CD14-positive monocyte (primary cell): ENCODE measurements around the gene PDE4D. TPM values are rescaled to one million over a fixed set of nuclear protein-coding genes. Genes with fewer than 3 reads are reported as not detected.

Experiments used
- DNase-seq, 3 donors: peaks; one replicate each; pipeline ENCODE4 v3.0.0-alpha.2; 2011 to 2022
- H2AFZ ChIP-seq: 2 replicates; pipeline ENCODE4 v1.6.0; 2012; ENCODE audit warnings: mild to moderate bottlenecking, low read depth, low read length, inconsistent platforms; ENCODE audit not compliant: insufficient read depth, poor library complexity, severe bottlenecking
- H3K27ac ChIP-seq, 2 donors: 1 replicate in 1 of 2; 2 replicates in 1 of 2; pipeline ENCODE4 v1.5.1; 2012 to 2013; ENCODE audit warnings: low read length in 2 of 2, control low read depth in 1 of 2, inconsistent platforms in 1 of 2, low read depth in 1 of 2, mild to moderate bottlenecking in 1 of 2
- H3K27me3 ChIP-seq, 2 donors: one replicate each; pipeline versions ENCODE4 v1.6.0 to v1.6.1; 2011 to 2013; ENCODE audit warnings: low read length in 2 of 2; ENCODE audit not compliant: control insufficient read depth in 2 of 2, insufficient read depth in 2 of 2
- H3K36me3 ChIP-seq, 2 donors: replicated peaks in 1 of 2; 1 replicate in 1 of 2; 2 replicates in 1 of 2; pipeline versions ENCODE4 v1.5.1 to v1.6.1; 2012 to 2013; ENCODE audit warnings: low read length in 2 of 2, control low read depth in 1 of 2, inconsistent platforms in 1 of 2, mild to moderate bottlenecking in 1 of 2; ENCODE audit not compliant: insufficient read depth in 2 of 2, control insufficient read depth in 1 of 2
- H3K4me1 ChIP-seq, 2 donors: 1 replicate in 1 of 2; 2 replicates in 1 of 2; pipeline versions ENCODE4 v1.5.1 to v1.6.1; 2012 to 2013; ENCODE audit warnings: low read length in 2 of 2, control low read depth in 1 of 2, inconsistent platforms in 1 of 2, mild to moderate bottlenecking in 1 of 2, moderate library complexity in 1 of 2; ENCODE audit not compliant: insufficient read depth in 2 of 2, control insufficient read depth in 1 of 2
- H3K4me2 ChIP-seq: replicated peaks from 2 replicates; pipeline ENCODE3; 2012; ENCODE audit warnings: low read length, moderate library complexity, mild to moderate bottlenecking; ENCODE audit not compliant: poor library complexity, severe bottlenecking; ENCODE audit errors: extremely low read depth
- H3K4me3 ChIP-seq, 3 experiments: fragments of 200-600 bp in 1 of 3; sonication (generic) in 1 of 3; replicated peaks in 1 of 3; 1 replicate in 2 of 3; 2 replicates in 1 of 3; pipeline ENCODE4 v1.5.1; 2011 to 2013; ENCODE audit warnings: low read length in 3 of 3, mild to moderate bottlenecking in 3 of 3, control low read depth in 2 of 3, low read depth in 2 of 3, inconsistent platforms in 1 of 3, moderate library complexity in 1 of 3
- H3K79me2 ChIP-seq: 2 replicates; pipeline ENCODE4 v1.6.0; 2012; ENCODE audit warnings: mild to moderate bottlenecking, control low read depth, inconsistent platforms, low read length, moderate library complexity; ENCODE audit not compliant: insufficient read depth
- H3K9ac ChIP-seq: 2 replicates; pipeline ENCODE4 v1.6.0; 2017; ENCODE audit warnings: low read length, mild to moderate bottlenecking; ENCODE audit not compliant: insufficient read depth, poor library complexity, severe bottlenecking
- H3K9me3 ChIP-seq, 2 donors: replicated peaks in 1 of 2; 1 replicate in 1 of 2; 2 replicates in 1 of 2; pipeline versions ENCODE4 v1.5.1 to v1.6.1; 2012 to 2013; ENCODE audit warnings: low read length in 2 of 2, control low read depth in 1 of 2; ENCODE audit not compliant: control insufficient read depth in 1 of 2, insufficient read depth in 1 of 2
- H4K20me1 ChIP-seq: 2 replicates; pipeline ENCODE4 v1.6.0; 2012; ENCODE audit warnings: mild to moderate bottlenecking, low read length, control low read depth, moderate library complexity; ENCODE audit not compliant: insufficient read depth
- H3K27ac Mint-ChIP-seq, 7 donors: one replicate each; pipeline ENCODE4 v1.8.0; 2020; ENCODE audit warnings: mild to moderate bottlenecking in 7 of 7, mixed read lengths in 7 of 7, moderate library complexity in 6 of 7, inconsistent platforms in 2 of 7
- H3K27me3 Mint-ChIP-seq, 3 donors: one replicate each; pipeline ENCODE4 v1.8.0; 2021 to 2022; ENCODE audit warnings: low read depth in 3 of 3, mild to moderate bottlenecking in 3 of 3, mixed read lengths in 3 of 3, moderate library complexity in 3 of 3, inconsistent platforms in 1 of 3
- H3K36me3 Mint-ChIP-seq, 2 donors: one replicate each; pipeline ENCODE4 v1.8.0; 2020; ENCODE audit warnings: mixed read lengths in 2 of 2, inconsistent platforms in 1 of 2, mild to moderate bottlenecking in 1 of 2
- H3K4me1 Mint-ChIP-seq: one replicate; pipeline ENCODE4 v1.8.0; 2020; ENCODE audit warnings: mild to moderate bottlenecking, mixed read lengths
- H3K4me3 Mint-ChIP-seq, 2 donors: one replicate each; pipeline ENCODE4 v1.8.0; 2020; ENCODE audit warnings: mild to moderate bottlenecking in 2 of 2, mixed read lengths in 2 of 2, moderate library complexity in 1 of 2
- H3K9me3 Mint-ChIP-seq, 7 donors: one replicate each; pipeline ENCODE4 v1.8.0; 2020 to 2022; ENCODE audit warnings: mixed read lengths in 7 of 7, mild to moderate bottlenecking in 6 of 7, moderate library complexity in 6 of 7, inconsistent platforms in 2 of 7
- WGBS: methylation state at CpG from one replicate; pipeline ENCODE4 v1.1.5; 2013; ENCODE audit warnings: missing lambda C conversion rate; ENCODE audit not compliant: insufficient coverage; 5-methylcytosine and 5-hydroxymethylcytosine counted together
- intact Hi-C, 2 donors: fragments of 100-400 bp; cut with micrococcal nuclease; formaldehyde crosslinking; loops; one replicate each; pipeline versions ENCODE4 v1.15.0 to v1.15.1; 2023
- polyA plus RNA-seq, 3 donors: library from polyadenylated mRNA; depleted of rRNA in 1 of 3; unstranded in 2 of 3; stranded (reverse) in 1 of 3; fragments of 300-500 nt in 2 of 3; fragments of >200 nt in 1 of 3; fragmentation: Illumina TruSeq in 2 of 3; gene quantifications; 1 replicate in 2 of 3; 2 replicates in 1 of 3; pipeline ENCODE4 v1.2.3, GENCODE V29; 2012 to 2021
- TF ChIP-seq, protein P1 (sequence below): fragments of 200-600 bp; IDR thresholded peaks from one replicate; pipeline ENCODE4 v1.8.0; 2022; ENCODE audit warnings: antibody characterized with exemption, mild to moderate bottlenecking

The PDE4D gene
- polyA plus RNA-seq, 3 donors, result 1.9 to 3.4 (median 2.8) TPM

DNA sequence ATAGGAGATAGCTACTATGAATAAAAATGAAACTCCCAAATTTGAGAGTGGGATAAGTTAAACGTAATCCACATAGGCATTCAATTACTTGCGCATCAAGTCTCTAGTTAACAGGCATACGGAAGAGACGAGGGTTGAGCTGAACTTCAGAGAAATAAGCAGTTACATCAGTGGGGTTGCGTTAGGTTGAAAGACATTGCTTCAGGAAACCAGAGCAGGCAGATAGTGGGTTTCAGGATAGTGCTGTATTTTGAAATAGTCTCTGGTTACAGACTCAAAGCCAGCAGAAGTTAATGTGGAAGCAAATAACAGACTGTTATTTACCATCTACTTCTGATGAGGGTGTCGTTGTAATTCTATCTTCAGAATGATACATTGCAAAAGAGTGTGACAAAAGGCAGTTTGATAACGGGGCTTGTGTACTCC, 533.4 kb downstream of the PDE4D start:
- Mint-ChIP-seq H3K4me3 (peak overlapping the region in 1 of 2 donors; percentile 22), H3K27me3 (peaks cover 0 to 3% (median 0%) of the 10 kb centered on the region in 3 donors), H3K36me3 (no peaks in the 10 kb centered on the region), H3K9me3 (peaks cover 0 to 2% (median 0%) of the 10 kb centered on the region in 7 donors), H3K4me1 (peaks cover 15% of the 10 kb centered on the region), H3K27ac (peak overlapping the region in 2 of 7 donors; percentile 28 to 29)
- H3K4me2 ChIP-seq, result no peak overlapping the region
- H3K4me1 ChIP-seq, result peaks cover 0 to 5% of the 10 kb centered on the region in 2 donors
- WGBS, result no CpG with 5 or more reads among the region's 7 CpGs
- H2AFZ ChIP-seq, result no peak overlapping the region
- intact Hi-C loops, result no loop called here
- no peaks in the 10 kb centered on the region for H3K36me3 ChIP-seq
- no peaks in the 10 kb centered on the region for H4K20me1 ChIP-seq
- TF ChIP-seq, protein P1, sequence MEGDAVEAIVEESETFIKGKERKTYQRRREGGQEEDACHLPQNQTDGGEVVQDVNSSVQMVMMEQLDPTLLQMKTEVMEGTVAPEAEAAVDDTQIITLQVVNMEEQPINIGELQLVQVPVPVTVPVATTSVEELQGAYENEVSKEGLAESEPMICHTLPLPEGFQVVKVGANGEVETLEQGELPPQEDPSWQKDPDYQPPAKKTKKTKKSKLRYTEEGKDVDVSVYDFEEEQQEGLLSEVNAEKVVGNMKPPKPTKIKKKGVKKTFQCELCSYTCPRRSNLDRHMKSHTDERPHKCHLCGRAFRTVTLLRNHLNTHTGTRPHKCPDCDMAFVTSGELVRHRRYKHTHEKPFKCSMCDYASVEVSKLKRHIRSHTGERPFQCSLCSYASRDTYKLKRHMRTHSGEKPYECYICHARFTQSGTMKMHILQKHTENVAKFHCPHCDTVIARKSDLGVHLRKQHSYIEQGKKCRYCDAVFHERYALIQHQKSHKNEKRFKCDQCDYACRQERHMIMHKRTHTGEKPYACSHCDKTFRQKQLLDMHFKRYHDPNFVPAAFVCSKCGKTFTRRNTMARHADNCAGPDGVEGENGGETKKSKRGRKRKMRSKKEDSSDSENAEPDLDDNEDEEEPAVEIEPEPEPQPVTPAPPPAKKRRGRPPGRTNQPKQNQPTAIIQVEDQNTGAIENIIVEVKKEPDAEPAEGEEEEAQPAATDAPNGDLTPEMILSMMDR, result no peak
- H3K79me2 ChIP-seq, result no peaks in the 10 kb centered on the region
- H3K9me3 ChIP-seq, result no peaks in the 10 kb centered on the region
- H3K27me3 ChIP-seq, result no peaks in the 10 kb centered on the region
- no peak overlapping the region for H3K27ac ChIP-seq
- H3K9ac ChIP-seq, result no peak overlapping the region
- peak in 2 of 3 donors; percentile 37 to 72 for DNase-seq
- no peak overlapping the region for H3K4me3 ChIP-seq

- Histone ChIP-seq H3K9ac (no peak overlapping the region), H3K4me3 (no peak overlapping the region), H4K20me1 (no peaks in the 10 kb centered on the region), H3K4me1 (peaks cover 0 to 5% of the 10 kb centered on the region in 2 donors), H3K27ac (no peak overlapping the region), H3K4me2 (no peak overlapping the region), H3K9me3 (no peaks in the 10 kb centered on the region), H3K79me2 (no peaks in the 10 kb centered on the region), H3K27me3 (no peaks in the 10 kb centered on the region), H2AFZ (no peak overlapping the region), H3K36me3 (no peaks in the 10 kb centered on the region)
- TF ChIP-seq, protein P1, result no peak
- H3K9me3 Mint-ChIP-seq, result peaks cover 0 to 2% (median 0%) of the 10 kb centered on the region in 7 donors
- intact Hi-C loops, result no loop called here
- WGBS, result 95% methylated on average over 3 of the region's 5 CpGs
- H3K4me1 Mint-ChIP-seq, result peaks cover 22% of the 10 kb centered on the region
- H3K36me3 Mint-ChIP-seq, result no peaks in the 10 kb centered on the region
- H3K27me3 Mint-ChIP-seq, result no peaks in the 10 kb centered on the region
- no peak overlapping the region for H3K4me3 Mint-ChIP-seq
- H3K27ac Mint-ChIP-seq, result no peak overlapping the region
- DNase-seq, result no peak
These were observed 535.3 kb downstream of the PDE4D start for GRCh38 chr5:59358005-59358861.
